Right hindlimb (tissue), 1 donor: ENCODE data around the gene CHDH.
A peak's percentile ranks its signal among the peaks of the same experiment; 100 is the strongest.

ENCODE experiments used
- DNase-seq: peaks from one replicate; pipeline ENCODE4 v3.0.0-alpha.2; 2018

Gene CHDH

GRCh38 chr3:53846134-53846850, at the start of gene CHDH, which contains the start of gene IL17RB:
Gene CHDH (minus strand): TSS chr3:53846419. CDS start chr3:53824008, 22,411 bp downstream.
Gene IL17RB (plus strand): TSS chr3:53846568. CDS start chr3:53846589, 21 bp downstream.
- DNase-seq, result peak; percentile 69

- DNase-seq, result no peak
Observed at GRCh38 chr3:53892286-53892637, 46.0 kb upstream of the CHDH start.

- DNase-seq, result peak; percentile 99
Observed at GRCh38 chr3:53891497-53892285, 45.5 kb upstream of the CHDH start, which contains the start of gene SELENOK. Gene SELENOK (minus strand): TSS chr3:53891859.

- DNase-seq, result no peak
Observed at GRCh38 chr3:53890726-53891475, 44.7 kb upstream of the CHDH start.

- no peak for DNase-seq
Observed at GRCh38 chr3:53888232-53888631, 42.0 kb upstream of the CHDH start.

GRCh38 chr3:53887446-53887845, 41.2 kb upstream of the CHDH start:
- DNase-seq, result no peak

GRCh38 chr3:53885239-53885638, 39.0 kb upstream of the CHDH start:
- DNase-seq, result no peak

GRCh38 chr3:53884623-53885022, 38.4 kb upstream of the CHDH start:
- no peak for DNase-seq

- no peak for DNase-seq
Observed at GRCh38 chr3:53883008-53883407, 36.8 kb upstream of the CHDH start.

GRCh38 chr3:53881691-53882593, 35.7 kb upstream of the CHDH start, which contains the start of gene ACTR8:
Gene ACTR8 (minus strand): TSS chr3:53882152. CDS start chr3:53882101, 51 bp downstream.
- peak; percentile 95 for DNase-seq

- no peak for DNase-seq
Observed at GRCh38 chr3:53880396-53881345, 34.5 kb upstream of the CHDH start.

GRCh38 chr3:53865732-53866499, 19.7 kb upstream of the CHDH start:
- no peak for DNase-seq

- DNase-seq, result no peak
Observed at GRCh38 chr3:53863145-53863544, 16.9 kb upstream of the CHDH start.

- DNase-seq, result no peak
Observed at GRCh38 chr3:53862241-53862640, 16.0 kb upstream of the CHDH start.

GRCh38 chr3:53860196-53860595, 14.0 kb upstream of the CHDH start:
- no peak for DNase-seq

- DNase-seq, result no peak
Observed at GRCh38 chr3:53859178-53859577, 13.0 kb upstream of the CHDH start.

GRCh38 chr3:53858096-53858741, 12.0 kb upstream of the CHDH start:
- DNase-seq, result no peak

- no peak for DNase-seq
Observed at GRCh38 chr3:53856964-53857363, 10.7 kb upstream of the CHDH start.

GRCh38 chr3:53850895-53851294, 4.7 kb upstream of the CHDH start:
- no peak for DNase-seq

GRCh38 chr3:53849916-53850315, 3.7 kb upstream of the CHDH start:
- DNase-seq, result no peak
